ENCODE results near the gene ITGA11. TPM values are rescaled to one million over a fixed set of nuclear protein-coding genes. Genes with fewer than 3 reads are reported as not detected.

Gene ITGA11
- total RNA-seq, 1 donor, result 567 TPM

- no peak for DNase-seq (ENCODE audit: insufficient read length, low spot score, missing footprints)
- Histone ChIP-seq H3K9me3 (ENCODE audit: low read depth, low read length) (no peaks in the 10 kb centered on the region), H3K27ac (ENCODE audit: low read depth, low read length) (no peak overlapping the region), H3K27me3 (ENCODE audit: insufficient read depth, low read length) (peaks cover 17% of the 10 kb centered on the region), H3K4me3 (ENCODE audit: insufficient read depth, low read length) (no peak overlapping the region), H3K79me2 (ENCODE audit: insufficient read depth, low read length) (no peaks in the 10 kb centered on the region), H3K36me3 (ENCODE audit: insufficient read depth, low read length) (no peaks in the 10 kb centered on the region), H3K4me1 (ENCODE audit: insufficient read depth, low read length) (peaks cover 14% of the 10 kb centered on the region), H3K4me2 (ENCODE audit: insufficient read depth, low read length) (no peak overlapping the region), H4K20me1 (ENCODE audit: insufficient read depth, low read length) (no peaks in the 10 kb centered on the region), H2AFZ (ENCODE audit: low read length) (no peak overlapping the region)
- TF ChIP-seq, protein P1, sequence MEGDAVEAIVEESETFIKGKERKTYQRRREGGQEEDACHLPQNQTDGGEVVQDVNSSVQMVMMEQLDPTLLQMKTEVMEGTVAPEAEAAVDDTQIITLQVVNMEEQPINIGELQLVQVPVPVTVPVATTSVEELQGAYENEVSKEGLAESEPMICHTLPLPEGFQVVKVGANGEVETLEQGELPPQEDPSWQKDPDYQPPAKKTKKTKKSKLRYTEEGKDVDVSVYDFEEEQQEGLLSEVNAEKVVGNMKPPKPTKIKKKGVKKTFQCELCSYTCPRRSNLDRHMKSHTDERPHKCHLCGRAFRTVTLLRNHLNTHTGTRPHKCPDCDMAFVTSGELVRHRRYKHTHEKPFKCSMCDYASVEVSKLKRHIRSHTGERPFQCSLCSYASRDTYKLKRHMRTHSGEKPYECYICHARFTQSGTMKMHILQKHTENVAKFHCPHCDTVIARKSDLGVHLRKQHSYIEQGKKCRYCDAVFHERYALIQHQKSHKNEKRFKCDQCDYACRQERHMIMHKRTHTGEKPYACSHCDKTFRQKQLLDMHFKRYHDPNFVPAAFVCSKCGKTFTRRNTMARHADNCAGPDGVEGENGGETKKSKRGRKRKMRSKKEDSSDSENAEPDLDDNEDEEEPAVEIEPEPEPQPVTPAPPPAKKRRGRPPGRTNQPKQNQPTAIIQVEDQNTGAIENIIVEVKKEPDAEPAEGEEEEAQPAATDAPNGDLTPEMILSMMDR (IDR thresholded peaks at IDR 0.05; ENCODE audit: extremely low read depth, low read depth, low read length), result no peak
Measured at GRCh38 chr15:68439506-68439905, 7.5 kb upstream of the ITGA11 start.

GRCh38 chr15:68436680-68437079, 4.7 kb upstream of the ITGA11 start:
- H4K20me1 ChIP-seq (ENCODE audit: insufficient read depth, low read length), result peaks cover 5% of the 10 kb centered on the region
- no peak overlapping the region for H2AFZ ChIP-seq (ENCODE audit: low read length)
- peaks cover 29% of the 10 kb centered on the region for H3K27me3 ChIP-seq (ENCODE audit: insufficient read depth, low read length)
- TF ChIP-seq, protein P1 (IDR thresholded peaks at IDR 0.05; ENCODE audit: extremely low read depth, low read depth, low read length), result no peak
- H3K4me1 ChIP-seq (ENCODE audit: insufficient read depth, low read length), result peaks cover 19% of the 10 kb centered on the region
- H3K4me3 ChIP-seq (ENCODE audit: insufficient read depth, low read length), result no peak overlapping the region
- no peak overlapping the region for H3K4me2 ChIP-seq (ENCODE audit: insufficient read depth, low read length)
- H3K79me2 ChIP-seq (ENCODE audit: insufficient read depth, low read length), result peaks cover 3% of the 10 kb centered on the region
- no peaks in the 10 kb centered on the region for H3K9me3 ChIP-seq (ENCODE audit: low read depth, low read length)
- no peak overlapping the region for H3K27ac ChIP-seq (ENCODE audit: low read depth, low read length)
- no peaks in the 10 kb centered on the region for H3K36me3 ChIP-seq (ENCODE audit: insufficient read depth, low read length)
- DNase-seq (ENCODE audit: insufficient read length, low spot score, missing footprints), result no peak

DNA sequence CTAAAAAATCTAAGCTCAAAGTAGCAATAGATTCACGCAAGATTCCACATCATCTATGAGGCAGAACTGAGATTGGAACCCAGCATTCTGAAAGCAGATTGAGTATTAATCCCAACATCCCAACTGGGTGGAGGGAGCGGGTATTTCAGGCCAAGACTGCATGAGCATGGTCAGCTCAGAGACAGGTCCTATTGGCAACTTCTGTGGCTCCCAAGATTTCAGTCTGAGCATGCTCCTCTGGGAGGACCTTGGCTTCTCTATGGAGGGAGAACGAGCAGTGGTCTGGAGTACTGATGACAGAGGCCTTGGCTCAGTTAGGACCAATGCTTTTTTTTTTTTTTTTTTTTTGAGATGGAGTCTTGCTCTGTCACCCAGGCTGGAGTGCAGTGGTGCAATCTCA, 4.0 kb upstream of the ITGA11 start:
- H3K4me3 ChIP-seq (ENCODE audit: insufficient read depth, low read length), result no peak overlapping the region
- H2AFZ ChIP-seq (ENCODE audit: low read length), result no peak overlapping the region
- H3K4me2 ChIP-seq (ENCODE audit: insufficient read depth, low read length), result no peak overlapping the region
- TF ChIP-seq, protein P1 (IDR thresholded peaks at IDR 0.05; ENCODE audit: extremely low read depth, low read depth, low read length), result no peak
- H3K36me3 ChIP-seq (ENCODE audit: insufficient read depth, low read length), result no peaks in the 10 kb centered on the region
- no peak for DNase-seq (ENCODE audit: insufficient read length, low spot score, missing footprints)
- H3K4me1 ChIP-seq (ENCODE audit: insufficient read depth, low read length), result peaks cover 13% of the 10 kb centered on the region
- peaks cover 5% of the 10 kb centered on the region for H4K20me1 ChIP-seq (ENCODE audit: insufficient read depth, low read length)
- no peak overlapping the region for H3K27ac ChIP-seq (ENCODE audit: low read depth, low read length)
- H3K9me3 ChIP-seq (ENCODE audit: low read depth, low read length), result no peaks in the 10 kb centered on the region
- H3K27me3 ChIP-seq (ENCODE audit: insufficient read depth, low read length), result peaks cover 29% of the 10 kb centered on the region
- H3K79me2 ChIP-seq (ENCODE audit: insufficient read depth, low read length), result peaks cover 10% of the 10 kb centered on the region

- Histone ChIP-seq H3K4me1 (ENCODE audit: insufficient read depth, low read length) (peaks cover 22% of the 10 kb centered on the region), H2AFZ (ENCODE audit: low read length) (no peak overlapping the region), H3K79me2 (ENCODE audit: insufficient read depth, low read length) (peaks cover 29% of the 10 kb centered on the region), H3K27ac (ENCODE audit: low read depth, low read length) (no peak overlapping the region), H4K20me1 (ENCODE audit: insufficient read depth, low read length) (peaks cover 19% of the 10 kb centered on the region), H3K4me2 (ENCODE audit: insufficient read depth, low read length) (no peak overlapping the region), H3K27me3 (ENCODE audit: insufficient read depth, low read length) (peaks cover 29% of the 10 kb centered on the region), H3K9me3 (ENCODE audit: low read depth, low read length) (no peaks in the 10 kb centered on the region), H3K4me3 (ENCODE audit: insufficient read depth, low read length) (no peak overlapping the region), H3K36me3 (ENCODE audit: insufficient read depth, low read length) (peaks cover 5% of the 10 kb centered on the region)
- DNase-seq (ENCODE audit: insufficient read length, low spot score, missing footprints), result no peak
- TF ChIP-seq, protein P1 (IDR thresholded peaks at IDR 0.05; ENCODE audit: extremely low read depth, low read depth, low read length), result no peak
Measured at GRCh38 chr15:68434021-68434420, 2.1 kb upstream of the ITGA11 start.

Measured in osteoblast (primary cell).